Stimulated activated naive CD4-positive, alpha-beta T cell (primary cell): Measurements from ENCODE around the gene VTI1A.
"Not testable (repeated sequence)": the region's sequence is repeated elsewhere in the genome, so short reads cannot be mapped to it uniquely, and the experiment has no call there.

Experiments
- DNase-seq, 6 experiments: peaks; one replicate each; lab custom pipeline; 2025; lab: John Stamatoyannopoulos, UW

VTI1A gene

DNA sequence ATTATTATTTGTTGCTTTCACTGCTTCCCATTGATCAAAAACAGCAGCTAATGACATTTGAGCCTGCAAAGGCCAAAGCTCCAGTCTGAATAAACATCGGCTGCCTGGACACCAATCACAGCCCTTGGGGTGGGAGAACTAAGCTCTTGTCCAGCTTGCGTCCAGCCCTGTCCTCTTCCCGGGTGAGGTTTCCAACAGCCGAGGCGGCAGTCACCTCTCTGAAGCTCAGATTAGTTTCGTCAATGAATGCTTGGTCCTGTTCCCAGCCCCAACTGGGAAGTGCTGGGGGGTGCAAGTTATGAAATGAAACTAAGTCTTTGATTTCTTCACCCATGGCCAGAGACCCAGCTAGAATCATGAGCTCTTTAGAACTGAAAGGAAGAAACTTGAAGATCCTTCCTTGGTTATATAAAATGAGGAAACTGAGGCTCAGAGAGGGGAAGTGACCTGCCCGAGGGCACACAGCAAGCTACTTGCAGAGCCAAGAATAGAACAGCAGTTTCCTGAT, 389.0 kb downstream of the VTI1A start:
- no peak for DNase-seq

- DNase-seq = no peak
These were observed 391.9 kb downstream of the VTI1A start for GRCh38 chr10:112838784-112839481.

- no peak for DNase-seq
These were observed 393.1 kb downstream of the VTI1A start for GRCh38 chr10:112839928-112840654.

- DNase-seq = no peak
These were observed 394.5 kb downstream of the VTI1A start for GRCh38 chr10:112841549-112841948.

GRCh38 chr10:112842832-112843360, 395.9 kb downstream of the VTI1A start:
- DNase-seq = no peak

- no peak for DNase-seq
These were observed 396.6 kb downstream of the VTI1A start for GRCh38 chr10:112843623-112844022.

- DNase-seq = no peak
These were observed 397.9 kb downstream of the VTI1A start for GRCh38 chr10:112844681-112845544.

DNA sequence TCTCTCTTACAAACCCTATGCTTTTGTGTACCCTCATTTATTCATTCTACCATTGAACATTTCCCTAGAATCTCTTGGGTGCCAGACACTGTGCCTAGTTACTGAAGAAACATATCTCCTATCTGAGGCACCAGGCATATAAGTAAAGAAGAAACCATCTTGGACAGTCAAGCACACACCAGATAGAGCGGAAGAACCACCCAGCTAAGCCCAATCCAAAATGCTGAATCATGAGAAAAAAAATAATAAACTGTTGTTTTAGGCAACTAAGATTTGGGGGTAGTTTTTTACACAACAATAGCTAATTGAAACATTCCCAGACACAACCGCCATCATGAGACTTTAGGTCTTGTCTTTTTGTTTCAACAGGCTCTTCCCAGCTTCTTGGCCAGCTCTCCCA, 400.8 kb downstream of the VTI1A start:
- no peak for DNase-seq

GRCh38 chr10:112848228-112848627, 401.2 kb downstream of the VTI1A start:
- no peak for DNase-seq

- DNase-seq = no peak
These were observed 401.9 kb downstream of the VTI1A start for GRCh38 chr10:112848868-112849430.

GRCh38 chr10:112849546-112849945, 402.5 kb downstream of the VTI1A start:
- DNase-seq = no peak

- no peak for DNase-seq
These were observed 404.2 kb downstream of the VTI1A start for GRCh38 chr10:112851181-112851580.

GRCh38 chr10:112851588-112852211, 404.7 kb downstream of the VTI1A start:
- no peak for DNase-seq

DNA sequence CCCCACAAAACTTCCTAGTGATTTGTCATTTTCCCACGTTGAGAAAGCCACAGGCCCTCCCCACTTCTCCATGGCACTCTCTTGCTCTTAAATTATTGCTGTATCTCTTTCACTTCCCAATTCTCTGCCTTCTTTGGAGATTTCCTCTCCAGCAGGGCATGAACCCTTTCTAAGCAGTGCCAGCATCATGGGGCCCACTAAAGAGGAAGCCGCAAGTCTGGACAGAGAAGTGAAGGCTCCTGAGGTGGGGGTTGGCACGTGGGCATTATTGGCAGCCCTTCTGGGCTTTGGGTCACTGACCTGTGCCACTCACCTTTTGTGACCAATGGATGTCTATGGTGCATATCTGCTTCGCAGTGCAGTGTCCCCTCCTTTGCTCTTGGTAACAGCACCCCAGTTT, 405.3 kb downstream of the VTI1A start:
- DNase-seq = no peak

DNA sequence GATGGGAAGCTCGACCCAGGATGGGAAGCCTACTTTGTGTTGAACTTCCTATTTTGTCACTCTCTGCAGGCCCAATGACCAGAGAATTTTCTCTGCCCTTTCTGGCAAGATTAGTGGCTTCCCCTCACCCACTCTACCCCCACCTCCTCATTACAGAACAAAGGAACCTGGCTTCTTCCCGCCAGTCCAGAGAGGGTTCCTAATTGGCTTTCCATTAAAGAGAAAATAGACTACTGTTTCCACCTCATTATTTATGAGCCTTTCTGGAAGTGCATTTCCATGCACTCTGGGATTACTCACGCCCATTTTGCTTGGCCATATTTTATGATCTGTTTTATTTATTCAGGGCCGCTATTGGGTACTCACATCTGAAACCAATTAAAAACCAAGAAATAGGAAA, 408.1 kb downstream of the VTI1A start:
- no peak for DNase-seq

DNA sequence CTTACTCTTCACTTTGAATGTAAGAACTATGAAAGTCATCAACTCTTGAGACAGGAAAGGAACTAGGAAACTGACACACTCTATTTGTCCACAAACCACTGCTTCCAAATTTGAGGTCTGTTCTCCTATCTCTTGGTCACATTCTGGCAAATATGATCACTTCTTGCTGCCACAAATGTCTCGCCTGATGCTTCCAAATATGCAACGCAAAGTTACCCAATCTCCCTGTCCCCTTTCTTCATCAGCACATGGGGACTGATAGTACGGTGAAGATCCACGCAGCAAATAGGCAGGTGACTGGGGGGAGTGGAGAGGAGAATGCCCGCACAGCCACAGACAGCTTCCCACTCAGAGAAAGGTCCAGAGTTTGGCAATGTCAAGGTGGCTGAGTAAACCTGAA, 410.5 kb downstream of the VTI1A start:
- DNase-seq = no peak

- DNase-seq = no peak
These were observed 412.1 kb downstream of the VTI1A start for GRCh38 chr10:112858986-112859651.

GRCh38 chr10:112859793-112860192, 412.8 kb downstream of the VTI1A start:
- DNase-seq = no peak

DNA sequence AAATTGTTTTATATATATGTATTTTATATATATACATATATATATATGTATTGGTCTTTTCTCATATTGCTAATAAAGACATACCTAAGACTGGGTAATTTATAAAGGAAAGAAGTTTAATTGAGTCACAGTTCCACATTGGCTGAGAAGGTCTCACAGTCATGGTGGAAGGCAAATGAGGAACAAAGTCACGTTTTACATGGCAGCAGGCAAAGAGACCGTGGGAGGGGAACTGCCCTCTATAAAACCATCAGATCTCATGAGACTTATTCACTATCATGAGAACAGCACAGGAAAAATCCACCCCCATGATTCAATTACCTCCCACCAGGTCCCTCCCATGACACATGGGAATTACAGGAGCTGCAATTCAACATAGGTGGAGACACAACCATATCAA, 416.4 kb downstream of the VTI1A start:
- DNase-seq = not testable (repeated sequence)
